HEK293T (cell line): ENCODE measurements around the gene LEMD1.

Source experiments
- CTCF ChIA-PET: fragments of 350-600 bp; formaldehyde crosslinking; extraction: SDS; loops from one replicate; lab custom pipeline; 2021; ENCODE audit warnings: antibody characterized with exemption, inconsistent platforms; lab: Yijun Ruan, JAX
- POLR2A ChIA-PET: fragments of 350-600 bp; formaldehyde crosslinking; extraction: SDS; loops from one replicate; lab custom pipeline; 2020; ENCODE audit warnings: antibody characterized with exemption, inconsistent platforms; lab: Yijun Ruan, JAX
- DNase-seq: peaks from one replicate; pipeline ENCODE4 v3.0.0; 2012; ENCODE audit warnings: mixed read lengths; ENCODE audit errors: extremely low spot score
- ARNT ChIP-seq: fragments of 450-650 bp; IDR thresholded peaks from 2 replicates; pipeline ENCODE4 v1.6.1; 2017; ENCODE audit warnings: mild to moderate bottlenecking
- BHLHE40 ChIP-seq: fragments of 450-650 bp; IDR thresholded peaks from 2 replicates; pipeline ENCODE4 v1.6.1; 2016; ENCODE audit warnings: mild to moderate bottlenecking, moderate library complexity, borderline replicate concordance
- CTBP1 ChIP-seq: fragments of 450-650 bp; IDR thresholded peaks from 2 replicates; pipeline ENCODE4 v1.6.1; 2016; ENCODE audit warnings: borderline replicate concordance
- ELF4 ChIP-seq: fragments of 450-650 bp; IDR thresholded peaks from 2 replicates; pipeline ENCODE4 v1.6.1; 2017; ENCODE audit warnings: antibody characterized with exemption
- FOXA1 ChIP-seq: fragments of 450-650 bp; IDR thresholded peaks from 2 replicates; pipeline ENCODE4 v1.6.1; 2016; ENCODE audit warnings: mild to moderate bottlenecking
- FOXK2 ChIP-seq: fragments of 450-650 bp; IDR thresholded peaks from 2 replicates; pipeline ENCODE4 v1.6.1; 2016; ENCODE audit warnings: mild to moderate bottlenecking
- FOXM1 ChIP-seq: fragments of 450-650 bp; IDR thresholded peaks from 2 replicates; pipeline ENCODE4 v1.6.1; 2017; ENCODE audit warnings: mild to moderate bottlenecking, borderline replicate concordance
- HDGF ChIP-seq: fragments of 450-650 bp; IDR thresholded peaks from 2 replicates; pipeline ENCODE4 v1.6.1; 2017; ENCODE audit warnings: antibody characterized with exemption, borderline replicate concordance
- L3MBTL2 ChIP-seq: fragments of 450-650 bp; conservative IDR thresholded peaks from 2 replicates; pipeline ENCODE4 v1.6.1; 2016; ENCODE audit warnings: mild to moderate bottlenecking
- LEF1 ChIP-seq: fragments of 450-650 bp; IDR thresholded peaks from 2 replicates; pipeline ENCODE4 v1.6.1; 2017; ENCODE audit warnings: mild to moderate bottlenecking, borderline replicate concordance
- NFRKB ChIP-seq: fragments of 450-650 bp; IDR thresholded peaks from 2 replicates; pipeline ENCODE4 v1.6.1; 2016; ENCODE audit warnings: mild to moderate bottlenecking, moderate library complexity
- SP1 ChIP-seq: fragments of 450-650 bp; IDR thresholded peaks from 2 replicates; pipeline ENCODE4 v1.6.1; 2017
- SUZ12 ChIP-seq: fragments of 450-650 bp; IDR thresholded peaks from 2 replicates; pipeline ENCODE4 v1.6.1; 2016; ENCODE audit warnings: mild to moderate bottlenecking
- TARDBP ChIP-seq: fragments of 450-650 bp; IDR thresholded peaks from 2 replicates; pipeline ENCODE4 v1.6.1; 2016
- ZNF384 ChIP-seq: fragments of 450-650 bp; IDR thresholded peaks from 2 replicates; pipeline ENCODE4 v1.6.1; 2016
- TF ChIP-seq, protein P1 (sequence below): fragments of 450-650 bp; IDR thresholded peaks from 2 replicates; pipeline ENCODE4 v1.6.1; 2016

LEMD1 gene

DNA sequence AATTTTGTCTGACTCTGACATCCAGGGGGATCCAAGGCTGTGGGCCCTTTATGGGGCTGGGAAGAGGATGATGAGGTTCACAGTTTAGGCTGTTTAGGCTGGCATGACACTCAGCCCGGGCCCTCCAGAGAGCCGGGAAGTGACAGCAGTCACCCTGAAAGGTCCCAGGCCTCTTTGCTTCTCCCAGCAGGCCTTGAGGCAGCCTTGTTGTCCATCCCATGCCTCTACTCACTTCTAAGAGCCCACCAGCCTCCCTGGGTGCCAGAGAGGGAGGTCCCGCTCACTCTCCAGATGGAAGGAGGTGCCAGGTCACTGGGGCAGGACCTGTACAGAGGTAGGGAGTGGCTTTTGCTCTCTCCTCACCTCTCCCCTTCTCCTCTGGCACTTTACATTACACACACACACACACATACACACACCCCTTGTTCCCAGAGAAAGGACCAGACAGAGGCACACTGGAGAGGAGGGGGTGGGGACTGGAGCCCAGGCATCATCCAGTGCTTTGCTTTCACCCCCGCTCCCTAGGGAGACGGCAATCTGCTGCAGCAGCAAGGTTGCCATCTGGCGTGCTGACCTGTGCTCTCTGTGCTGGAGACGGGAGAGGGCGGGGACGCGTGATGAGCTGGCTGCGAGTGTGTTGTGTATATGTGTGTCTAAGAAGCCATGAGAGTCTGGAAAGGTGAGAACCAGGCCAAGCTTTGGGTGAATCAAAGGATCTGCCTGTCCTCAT lies 69.7 kb downstream of the LEMD1 start:
- no peak for DNase-seq
- CTCF ChIA-PET, result interaction anchor here (0.6 to 2.4 kb wide), 3 partner anchors 16 to 133 kb away, joined by 3 to 12 read pairs (median 3); no protein-coding TSS in a partner anchor
- POLR2A ChIA-PET, result no interaction called here
- no peak for TF ChIP-seq TARDBP
- no peak for TF ChIP-seq SP1
- no peak for TF ChIP-seq NFRKB
- TF ChIP-seq ELF4, result no peak
- no peak for TF ChIP-seq FOXM1
- no peak for TF ChIP-seq L3MBTL2
- TF ChIP-seq FOXK2, result no peak

DNA sequence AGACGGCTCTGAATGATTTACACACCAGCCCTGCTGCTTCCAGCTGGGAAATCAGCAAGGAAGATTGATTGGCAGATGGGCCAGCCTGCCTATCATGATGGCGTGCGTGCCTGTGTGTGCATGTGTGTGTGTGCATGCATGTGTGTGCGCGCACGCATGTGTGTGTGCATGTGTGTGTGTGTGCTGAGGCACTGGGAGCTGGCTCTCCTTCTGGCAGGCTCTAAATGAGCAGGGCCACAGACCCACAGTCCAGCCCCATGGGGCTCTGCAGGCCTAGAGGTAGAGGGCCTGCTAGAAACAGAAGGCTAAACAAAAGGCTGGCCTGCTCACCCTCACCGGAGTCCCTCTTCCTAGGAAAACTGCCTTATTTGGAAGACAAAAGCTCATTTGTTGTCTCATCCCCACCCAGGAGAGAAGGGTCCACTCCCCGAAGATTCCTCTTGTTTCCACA lies 71.1 kb downstream of the LEMD1 start:
- POLR2A ChIA-PET, result no interaction called here

DNA sequence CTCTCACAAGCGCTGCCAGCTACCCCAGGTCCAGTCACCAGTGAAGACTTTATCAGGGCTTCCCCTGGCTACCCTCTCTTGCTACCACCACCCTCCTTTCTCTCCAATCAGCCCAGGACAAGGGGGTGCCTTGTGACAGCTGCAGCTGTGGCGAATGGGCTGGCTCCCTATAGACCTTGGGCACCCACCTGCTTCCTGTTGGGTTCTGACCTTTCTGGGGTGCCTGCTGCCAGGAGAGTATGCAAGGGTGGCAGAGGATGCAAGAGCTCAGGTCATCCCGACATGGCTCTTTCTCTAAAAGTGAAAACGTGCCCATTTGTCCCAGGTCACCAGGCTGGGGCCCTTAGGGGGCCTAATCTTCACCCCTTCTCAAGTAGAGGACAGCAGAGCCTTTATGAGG lies 71.7 kb downstream of the LEMD1 start:
- TF ChIP-seq FOXK2 (no peak), L3MBTL2 (no peak), ELF4 (no peak), ARNT (no peak), FOXM1 (no peak), CTBP1 (no peak), TARDBP (no peak), HDGF (no peak)
- POLR2A ChIA-PET, result no interaction called here
- CTCF ChIA-PET, result interaction anchor here (0.7 to 1.3 kb wide), 6 partner anchors 15 to 174 kb away, joined by 3 to 7 read pairs (median 4); no protein-coding TSS in a partner anchor
- DNase-seq, result no peak

More for the DNA sequence above, 71.1 kb downstream of the LEMD1 start:
- TF ChIP-seq, protein P1, sequence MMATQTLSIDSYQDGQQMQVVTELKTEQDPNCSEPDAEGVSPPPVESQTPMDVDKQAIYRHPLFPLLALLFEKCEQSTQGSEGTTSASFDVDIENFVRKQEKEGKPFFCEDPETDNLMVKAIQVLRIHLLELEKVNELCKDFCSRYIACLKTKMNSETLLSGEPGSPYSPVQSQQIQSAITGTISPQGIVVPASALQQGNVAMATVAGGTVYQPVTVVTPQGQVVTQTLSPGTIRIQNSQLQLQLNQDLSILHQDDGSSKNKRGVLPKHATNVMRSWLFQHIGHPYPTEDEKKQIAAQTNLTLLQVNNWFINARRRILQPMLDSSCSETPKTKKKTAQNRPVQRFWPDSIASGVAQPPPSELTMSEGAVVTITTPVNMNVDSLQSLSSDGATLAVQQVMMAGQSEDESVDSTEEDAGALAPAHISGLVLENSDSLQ, result peak; percentile 63
- TF ChIP-seq SP1, result no peak
- CTCF ChIA-PET, result interaction anchor here (1.1 to 1.3 kb wide), 5 partner anchors 15 to 173 kb away, joined by 3 to 7 read pairs (median 5); no protein-coding TSS in a partner anchor
- no peak for DNase-seq

DNA sequence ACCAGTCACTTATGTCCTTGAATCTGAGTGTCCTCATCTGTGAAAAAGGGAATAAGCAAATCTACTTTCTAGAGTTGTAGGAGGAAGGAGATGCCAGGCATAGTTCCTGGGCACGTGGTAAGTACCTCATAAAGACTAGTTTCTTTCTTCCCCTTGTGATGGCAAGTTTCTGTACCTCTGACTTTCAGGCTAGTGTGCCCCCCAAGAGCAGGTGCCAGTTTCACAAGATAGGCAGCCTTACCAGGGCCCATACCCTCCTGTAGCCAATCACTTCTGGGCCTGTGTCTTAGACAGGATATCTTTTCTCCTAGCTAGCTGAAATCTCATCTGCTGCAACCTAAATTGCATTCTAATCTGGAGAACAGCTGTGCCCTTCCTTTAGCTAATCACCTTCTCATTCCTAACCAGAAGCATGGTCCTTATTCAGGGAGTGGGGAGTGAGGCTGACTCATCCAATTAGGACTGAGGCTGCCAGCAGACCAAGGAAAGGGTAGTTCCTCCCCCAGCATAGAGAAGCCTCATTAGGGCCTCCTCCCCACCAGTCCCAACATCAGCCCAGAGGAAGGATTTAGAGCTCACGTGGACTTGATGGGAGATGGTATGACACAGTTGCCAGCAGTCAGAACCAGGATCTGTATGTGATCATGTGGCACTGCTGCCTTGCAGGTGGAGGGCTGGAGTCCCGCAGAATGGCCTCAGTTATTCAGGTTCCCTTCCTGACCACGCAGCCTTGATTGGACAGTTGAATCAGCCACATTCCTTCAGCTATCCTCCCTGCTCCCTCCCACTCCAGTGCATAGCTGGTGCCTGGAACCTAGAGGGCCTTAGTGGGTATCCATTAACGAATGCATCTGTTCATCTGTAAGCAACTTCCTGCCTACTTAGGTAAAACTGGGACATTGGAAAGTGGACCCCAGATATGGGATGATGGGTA lies 73.0 kb downstream of the LEMD1 start:
- no peak for DNase-seq
- POLR2A ChIA-PET, result no interaction called here
- CTCF ChIA-PET, result interaction anchor here (0.6 to 1.4 kb wide), 6 partner anchors 8 to 91 kb away, joined by 3 to 4 read pairs (median 3); no protein-coding TSS in a partner anchor
- TF ChIP-seq ZNF384 (no peak), L3MBTL2 (no peak), FOXA1 (no peak), TARDBP (no peak), HDGF (no peak), LEF1 (no peak)

DNA sequence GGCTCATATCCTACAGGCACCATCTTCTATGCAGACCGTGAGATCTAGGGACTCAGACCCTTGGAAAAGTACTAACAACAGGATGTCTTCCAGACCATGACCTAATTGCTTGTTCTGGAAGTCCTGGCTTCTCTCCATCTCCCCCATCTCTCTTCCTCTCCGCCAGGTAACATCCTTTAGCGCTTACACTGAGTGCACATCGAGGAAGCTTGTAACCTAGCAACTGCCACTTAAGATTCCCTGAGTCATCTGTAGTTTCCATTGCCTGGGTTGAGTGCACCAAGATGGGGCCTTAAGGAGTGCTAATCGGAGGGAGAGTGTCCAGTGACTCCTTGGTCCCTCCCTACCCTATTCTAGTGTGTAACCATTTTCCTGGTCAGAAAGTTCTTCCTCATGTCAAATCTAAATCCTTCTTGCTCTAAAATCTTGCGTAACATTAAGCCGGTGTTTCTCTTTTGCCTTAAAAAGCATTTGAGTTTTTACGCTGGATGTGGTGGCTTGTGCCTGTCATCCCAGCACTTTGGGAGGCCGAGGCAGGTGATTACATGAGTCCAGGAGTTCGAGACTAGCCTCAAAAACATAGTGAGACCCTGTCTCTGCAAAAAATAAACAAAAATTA lies 74.8 kb downstream of the LEMD1 start:
- TF ChIP-seq TARDBP (no peak), SUZ12 (no peak), BHLHE40 (no peak)
- ChIA-PET POLR2A (interaction anchor here (0.9 kb wide), 1 partner anchor 25 kb away, joined by 3 read pairs; no protein-coding TSS in a partner anchor), CTCF (interaction anchor here (0.6 kb wide), 1 partner anchor 1598 kb away, joined by 4 read pairs; no protein-coding TSS in a partner anchor)
- no peak for DNase-seq

DNA sequence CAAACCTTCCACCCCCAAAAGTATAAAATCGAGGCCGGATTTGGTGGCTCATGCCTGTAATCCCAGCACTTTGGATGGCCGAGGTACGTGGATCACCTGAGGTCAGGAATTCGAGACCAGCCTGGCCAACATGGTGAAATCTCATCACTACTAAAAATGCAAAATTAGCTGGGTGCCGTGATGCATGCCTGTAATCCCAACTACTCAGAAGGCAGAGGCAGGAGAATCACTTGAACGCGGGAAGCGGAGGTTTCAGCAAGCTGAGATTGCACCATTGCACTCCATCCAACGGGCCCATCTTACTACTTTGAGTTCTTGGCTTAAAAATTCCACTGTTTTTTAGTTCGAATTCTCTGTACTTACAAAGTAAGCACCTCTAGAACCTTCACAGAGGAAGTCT lies 76.1 kb downstream of the LEMD1 start:
- TF ChIP-seq ARNT (no peak), ELF4 (no peak), TARDBP (no peak), LEF1 (no peak)
- no peak for DNase-seq
- ChIA-PET POLR2A (interaction anchor here (0.6 kb wide), 1 partner anchor 51 kb away, joined by 3 read pairs; no protein-coding TSS in a partner anchor), CTCF (interaction anchor here (0.8 kb wide), 1 partner anchor 93 kb away, joined by 5 read pairs; no protein-coding TSS in a partner anchor)

DNA sequence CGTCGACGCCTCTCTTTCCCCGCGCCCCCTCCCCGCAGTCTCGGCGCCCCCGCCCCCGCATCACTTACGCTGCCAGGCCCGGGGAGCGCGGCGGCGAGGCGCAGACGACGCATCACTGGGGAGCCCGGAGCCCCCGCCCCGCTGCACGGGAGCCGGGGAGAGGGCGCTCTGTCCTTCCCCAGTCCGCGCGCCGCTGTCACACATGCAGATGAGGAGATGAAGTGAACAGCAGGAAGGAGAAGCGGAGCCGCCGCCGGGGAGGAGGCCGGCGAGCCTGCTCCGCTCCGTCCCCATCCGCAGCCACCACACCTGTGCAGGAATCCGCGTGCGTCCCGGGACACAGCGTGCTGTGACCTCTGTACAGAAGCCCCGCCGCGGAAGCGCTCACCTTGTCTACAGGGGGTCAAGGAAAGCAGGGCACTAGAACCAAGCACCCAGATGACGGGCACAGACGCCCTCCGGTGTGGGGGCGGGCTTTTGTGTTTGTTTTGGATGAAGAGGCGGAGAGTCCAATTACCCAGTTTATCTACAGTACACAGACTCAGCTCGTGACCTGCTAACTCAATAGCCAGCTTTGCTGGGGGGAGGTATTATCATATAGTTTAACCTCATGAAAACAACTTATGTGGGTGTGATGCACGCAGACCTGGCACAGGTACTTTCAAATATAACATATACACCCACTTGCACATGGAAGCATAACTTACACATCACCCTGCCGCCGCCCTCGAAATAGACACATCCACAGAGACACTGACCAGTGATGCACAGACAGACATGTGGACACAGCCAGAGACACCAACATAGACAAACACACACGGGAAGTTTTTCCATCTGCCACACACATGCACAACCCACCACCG lies 77.6 kb downstream of the LEMD1 start:
- DNase-seq, result peak; percentile 60
- ChIA-PET POLR2A (no interaction called here), CTCF (interaction anchor here (1.3 kb wide), 1 partner anchor 9 kb away, joined by 4 read pairs; no protein-coding TSS in a partner anchor)
- TF ChIP-seq SP1 (no peak), L3MBTL2 (peak; percentile 65)
